HG03135 (cell line): ENCODE results near the gene RTP4.
"Not testable (repeated sequence)": the region's sequence is repeated elsewhere in the genome, so short reads cannot be mapped to it uniquely, and the experiment has no call there.

Source experiments
- ATAC-seq: cut with Tn5 transposase; IDR thresholded peaks from one replicate; pipeline ENCODE4 v1.9.1; 2021; ENCODE audit warnings: mild to moderate bottlenecking, moderate library complexity; ENCODE audit not compliant: unreplicated experiment

The RTP4 gene

DNA sequence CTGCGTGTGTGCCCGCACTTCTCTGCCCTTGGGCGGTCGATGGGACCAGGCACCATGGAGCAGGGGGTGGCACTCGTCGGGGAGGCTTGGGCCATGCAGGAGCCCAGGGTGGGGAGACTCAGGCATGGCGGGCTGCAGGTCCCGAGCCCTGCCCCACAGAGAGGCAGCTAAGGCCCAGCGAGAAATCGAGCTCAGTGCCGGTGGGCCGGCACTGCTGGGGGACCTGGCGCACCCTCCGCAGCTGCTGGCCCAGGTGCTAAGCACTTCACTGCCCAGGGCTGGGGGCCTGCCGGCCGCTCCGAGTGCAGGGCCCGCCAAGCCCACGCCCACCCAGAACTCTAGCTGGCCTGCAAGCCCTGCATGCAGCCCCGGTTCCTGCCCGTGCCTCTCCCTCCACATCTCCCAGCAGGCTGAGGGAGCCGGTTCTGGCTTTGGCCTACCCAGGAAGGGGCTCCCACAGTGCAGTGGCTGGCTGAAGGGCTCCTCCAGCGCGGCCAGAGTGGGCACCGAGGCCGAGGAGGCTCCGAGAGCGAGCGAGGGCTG is 553 bp upstream of the RTP4 start:
- peak; percentile 22 for ATAC-seq

DNA sequence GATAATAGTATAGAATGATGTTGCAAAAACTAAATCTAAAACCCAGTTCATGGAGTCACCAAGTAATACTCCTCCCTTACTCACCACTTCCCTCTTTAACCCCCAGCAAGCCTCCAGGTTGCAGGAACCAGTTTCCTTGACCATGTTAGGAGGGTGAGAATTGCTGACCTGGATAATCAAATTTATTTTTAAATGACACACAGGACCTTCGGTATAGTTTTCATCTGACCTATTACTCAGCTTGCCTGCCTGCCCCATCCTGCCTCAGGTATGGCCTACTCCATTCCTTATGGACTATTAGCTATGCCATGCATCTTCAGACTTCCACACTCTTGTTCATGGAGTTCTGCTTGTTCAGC is 883 bp downstream of the RTP4 start:
- ATAC-seq: peak; percentile 34

DNA sequence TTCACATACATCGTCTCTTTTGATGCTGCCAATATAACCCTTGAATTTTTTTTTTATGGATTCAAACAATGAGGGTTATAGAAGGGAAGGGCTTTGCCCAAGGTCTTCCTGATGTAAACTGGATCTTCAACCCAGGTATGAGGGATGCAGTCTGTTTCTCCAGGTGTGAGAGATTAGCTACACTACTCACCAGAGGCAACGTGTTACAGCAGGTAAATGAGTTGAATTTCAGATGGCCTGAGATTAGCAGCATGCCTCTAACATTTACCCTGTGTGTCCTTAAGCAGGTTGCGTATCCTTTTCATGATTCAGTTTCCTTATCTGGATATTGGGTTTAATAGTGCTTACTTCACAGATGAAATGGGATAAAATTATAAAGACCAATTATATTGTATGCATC is 1.9 kb downstream of the RTP4 start:
- ATAC-seq: no peak

DNA sequence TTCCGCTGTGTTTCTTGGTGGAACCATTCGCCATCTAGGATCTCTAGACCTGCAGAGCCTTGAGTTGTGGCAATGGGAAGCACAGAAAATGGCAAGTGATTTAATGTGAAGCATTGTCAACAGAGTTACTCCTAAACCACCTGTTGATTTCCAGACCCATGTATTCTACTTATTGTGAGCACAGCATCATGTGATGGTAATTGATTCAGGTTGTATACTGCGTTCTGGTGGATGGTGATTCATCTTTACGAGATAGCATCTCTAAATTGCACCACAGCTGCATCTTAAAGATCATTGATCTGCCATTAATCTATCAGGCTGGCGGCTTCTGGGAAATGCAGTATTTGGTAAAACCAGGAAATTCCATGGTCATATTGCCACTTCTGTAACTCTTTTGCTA is 7.4 kb downstream of the RTP4 start:
- no peak for ATAC-seq

GRCh38 chr3:187377842-187378241 is 9.7 kb downstream of the RTP4 start:
- ATAC-seq: no peak

- no peak for ATAC-seq
Measured at GRCh38 chr3:187382609-187383151, 14.5 kb downstream of the RTP4 start.

DNA sequence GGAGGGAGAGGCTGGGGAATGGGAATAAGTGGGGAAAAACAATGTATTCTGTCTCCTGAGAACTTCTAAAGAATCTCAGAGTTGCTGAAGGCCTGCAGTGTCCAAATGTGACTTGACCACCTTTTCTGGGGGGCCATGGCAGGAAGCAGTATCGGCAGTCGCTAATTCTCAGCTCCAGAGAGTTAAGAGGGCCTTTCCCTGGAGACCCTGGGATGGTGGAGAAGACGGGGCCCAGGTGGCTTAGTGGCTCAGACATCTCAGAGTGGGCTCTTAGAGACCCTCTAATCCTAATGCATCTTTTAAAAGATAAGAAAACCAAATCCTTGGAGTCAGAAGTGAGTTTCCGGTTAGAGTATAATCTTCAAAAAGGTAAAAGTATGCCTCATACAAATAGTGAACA is 15.1 kb downstream of the RTP4 start:
- no peak for ATAC-seq

DNA sequence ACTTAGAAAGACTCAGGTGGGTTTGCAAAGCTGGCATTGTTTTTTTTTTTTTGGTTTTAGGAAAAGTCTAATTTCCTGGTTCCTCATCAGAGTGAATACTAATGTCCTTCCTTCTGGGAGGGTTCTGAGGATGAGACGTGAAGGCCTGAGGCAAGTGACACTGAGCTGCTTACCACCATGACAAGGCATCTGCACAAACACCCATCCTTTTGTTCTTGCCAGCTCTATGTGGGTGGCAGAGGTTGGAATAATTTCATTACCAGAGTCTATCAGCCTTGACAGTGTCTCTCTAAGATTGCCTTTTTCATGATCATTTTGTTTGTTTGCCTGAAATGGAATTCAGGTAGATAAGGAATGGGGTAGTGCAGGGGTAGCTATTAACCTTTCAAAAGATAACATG is 17.1 kb downstream of the RTP4 start:
- no peak for ATAC-seq

DNA sequence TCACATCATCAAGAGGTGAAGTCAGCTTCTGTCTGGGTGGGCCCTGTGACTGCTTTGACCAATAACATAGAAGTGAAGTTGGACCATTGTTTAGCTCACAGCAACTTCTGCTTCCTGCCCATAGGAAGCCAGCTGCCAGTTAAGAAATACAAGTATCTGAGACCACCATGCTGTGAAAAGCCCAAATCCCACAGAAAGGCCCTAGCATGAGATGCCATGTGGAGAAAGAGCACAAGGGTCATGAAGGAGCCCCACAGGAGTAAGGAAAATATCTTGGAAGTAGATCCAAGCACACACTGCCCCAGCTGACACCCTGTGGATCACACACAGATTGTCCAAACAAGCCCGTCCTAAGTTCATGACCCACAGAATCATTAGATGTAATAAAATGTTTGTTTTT is 28.5 kb downstream of the RTP4 start:
- ATAC-seq: no peak

GRCh38 chr3:187398955-187399354 is 30.8 kb downstream of the RTP4 start:
- no peak for ATAC-seq

GRCh38 chr3:187400756-187401155 is 32.6 kb downstream of the RTP4 start:
- ATAC-seq: no peak

DNA sequence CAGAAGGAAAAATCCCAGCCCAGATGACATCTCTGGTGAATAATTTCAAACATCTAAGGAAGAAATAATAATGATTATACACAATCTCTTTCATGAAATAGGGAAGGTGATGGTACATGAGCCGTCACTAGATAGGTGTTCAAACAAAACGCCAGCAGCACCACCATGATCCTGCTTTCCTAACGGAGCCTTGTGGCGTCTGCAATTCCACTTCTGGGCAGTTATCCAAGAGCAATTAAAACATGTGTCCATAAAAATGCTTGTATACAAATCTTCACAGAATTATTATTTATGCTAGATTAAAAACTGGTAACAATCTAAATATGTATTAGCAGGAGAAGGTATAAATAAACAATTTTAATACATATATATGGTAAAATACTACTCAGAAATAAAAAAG is 33.7 kb downstream of the RTP4 start:
- no peak for ATAC-seq

DNA sequence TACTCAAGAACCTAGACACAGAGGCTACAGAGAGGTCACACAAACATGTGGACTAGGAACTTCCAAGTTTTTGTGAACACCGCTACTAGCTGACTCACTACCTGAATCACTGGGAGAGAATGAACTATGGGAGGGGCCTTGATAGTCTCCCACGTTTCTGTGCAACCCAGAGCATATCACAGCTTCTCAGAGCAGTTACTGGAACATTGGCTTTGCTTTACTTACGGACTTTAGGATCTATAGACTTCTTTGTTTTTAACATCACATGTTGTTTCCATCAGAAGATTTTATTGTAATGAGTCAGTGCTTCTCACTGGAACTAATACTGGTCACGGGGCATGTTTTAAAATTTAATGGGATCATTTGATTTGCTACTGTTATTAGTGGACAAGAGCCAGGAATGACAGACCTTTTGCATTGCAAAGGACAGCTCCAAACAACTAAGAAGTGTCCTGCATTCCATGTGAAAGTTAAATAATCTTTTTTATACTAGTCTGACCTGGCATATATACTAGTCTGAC is 35.6 kb downstream of the RTP4 start:
- ATAC-seq: no peak

GRCh38 chr3:187406927-187407326 is 38.7 kb downstream of the RTP4 start:
- ATAC-seq: no peak

GRCh38 chr3:187411991-187412781 is 44.0 kb downstream of the RTP4 start:
- not testable (repeated sequence) for ATAC-seq
